ENCODE measurements around the gene DOCK1.

GRCh38 chr10:127125331-127125730, 220.1 kb downstream of the DOCK1 start:
- no peak for TF ChIP-seq CTCF (IDR thresholded peaks at IDR 0.05; ENCODE audit: poor library complexity, severe bottlenecking)
- no peak for TF ChIP-seq MXI1 (conservative IDR thresholded peaks at IDR 0.05; ENCODE audit: poor library complexity, severe bottlenecking)
- TF ChIP-seq POLR2AphosphoS5 (IDR thresholded peaks at IDR 0.05), result no peak
- no peak for TF ChIP-seq SMC3 (conservative IDR thresholded peaks at IDR 0.05; ENCODE audit: poor library complexity)
- TF ChIP-seq EP300 (conservative IDR thresholded peaks at IDR 0.05; ENCODE audit: poor library complexity, severe bottlenecking), result no peak
- TF ChIP-seq TAF1 (IDR thresholded peaks at IDR 0.05; ENCODE audit: low read depth), result no peak

All from neural cell (in vitro differentiated cells).